GM10266 (cell line): ENCODE results near the gene TCF4.

Experiments
- DNase-seq: peaks from one replicate; pipeline ENCODE4 v3.0.0; 2012; ENCODE audit errors: extremely low spot score
- CTCF ChIP-seq: IDR thresholded peaks from 2 replicates; pipeline ENCODE4 v1.5.1; 2012; ENCODE audit warnings: mild to moderate bottlenecking, low read depth; ENCODE audit not compliant: control insufficient read depth, insufficient read depth; ENCODE audit errors: missing control alignments

The TCF4 gene

DNA sequence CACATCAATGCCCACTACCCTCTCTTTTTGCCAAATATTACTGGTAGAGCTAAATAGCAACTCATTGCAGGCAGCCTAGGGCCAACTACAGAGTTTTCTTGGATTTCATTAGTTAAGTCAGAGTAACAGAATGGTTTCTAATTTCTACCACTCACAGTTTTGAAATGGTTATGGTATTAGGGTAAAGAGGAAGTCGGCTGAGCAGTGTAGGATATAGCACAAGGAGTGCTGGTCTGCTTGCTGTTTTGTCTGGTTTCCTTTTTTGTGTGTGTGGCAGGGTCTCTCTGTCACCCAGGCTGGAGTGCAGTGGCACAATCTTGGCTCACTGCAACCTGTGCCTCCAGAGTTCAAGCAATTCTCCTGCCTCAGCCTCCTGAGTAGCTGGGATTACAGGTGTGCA, 339.5 kb downstream of the TCF4 start:
- DNase-seq = no peak
- no peak for TF ChIP-seq CTCF

DNA sequence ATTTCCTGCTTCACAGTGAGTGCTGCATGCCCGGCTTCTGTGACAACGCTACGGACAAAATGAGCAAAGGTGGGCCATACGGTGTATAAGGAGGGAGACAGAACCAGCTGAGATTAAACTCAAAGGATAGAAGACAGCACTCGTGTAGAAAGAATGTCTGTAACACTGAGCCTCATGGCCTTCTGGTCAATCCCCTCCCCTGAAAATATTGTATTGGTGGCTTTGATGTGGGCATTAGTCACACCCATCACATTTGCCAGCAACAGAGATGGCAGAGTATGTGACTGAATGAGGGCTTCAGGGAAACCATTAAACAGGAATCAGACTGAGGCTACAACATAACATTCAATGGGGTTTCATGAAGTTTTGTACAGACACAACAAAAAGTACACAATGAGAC, 341.0 kb downstream of the TCF4 start:
- no peak for TF ChIP-seq CTCF
- no peak for DNase-seq

GRCh38 chr18:55246278-55246677, 341.7 kb downstream of the TCF4 start:
- DNase-seq = no peak
- TF ChIP-seq CTCF = no peak

- no peak for DNase-seq
- no peak for TF ChIP-seq CTCF
Measured at GRCh38 chr18:55245211-55245614, 342.8 kb downstream of the TCF4 start.

- no peak for TF ChIP-seq CTCF
- DNase-seq = no peak
Measured at GRCh38 chr18:55244546-55244945, 343.4 kb downstream of the TCF4 start.

DNA sequence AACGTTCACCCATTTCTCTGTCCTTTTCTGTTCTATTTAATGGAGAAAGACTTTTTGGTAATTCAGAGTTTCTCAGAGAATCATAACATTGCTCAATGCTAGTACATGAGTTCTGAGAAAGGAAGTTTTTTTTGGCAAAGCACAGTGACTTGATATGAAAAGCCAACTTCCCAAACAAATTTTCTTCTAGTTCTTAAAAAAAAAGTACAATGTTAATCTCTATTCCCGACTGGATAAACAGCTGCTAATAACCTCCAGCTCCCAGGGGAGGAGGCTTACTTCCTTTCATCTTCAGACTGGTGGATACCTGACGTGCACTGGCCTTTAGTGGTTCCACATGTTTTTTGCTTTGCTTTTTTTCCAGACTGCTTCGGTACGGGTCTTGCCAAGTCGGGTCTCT, 344.1 kb downstream of the TCF4 start:
- DNase-seq = no peak
- TF ChIP-seq CTCF = no peak

- no peak for DNase-seq
- no peak for TF ChIP-seq CTCF
Measured at GRCh38 chr18:55243255-55243654, 344.7 kb downstream of the TCF4 start.
